Middle frontal gyrus (tissue), 1 donor: ENCODE results near the gene CEACAM16.

Experiments used
- DNase-seq: peaks from one replicate; pipeline ENCODE4 v3.0.0-alpha.2; 2015; ENCODE audit warnings: low spot score; ENCODE audit errors: extremely low spot score

CEACAM16 gene

GRCh38 chr19:44723952-44724319, 25.0 kb downstream of the CEACAM16 start:
- peak; percentile 15 for DNase-seq

GRCh38 chr19:44725251-44725650, 26.3 kb downstream of the CEACAM16 start:
- DNase-seq, result no peak

- DNase-seq, result no peak
These were observed 26.7 kb downstream of the CEACAM16 start for GRCh38 chr19:44725684-44726083.

GRCh38 chr19:44726465-44726864, 27.5 kb downstream of the CEACAM16 start:
- no peak for DNase-seq

- no peak for DNase-seq
These were observed 29.2 kb downstream of the CEACAM16 start for GRCh38 chr19:44728178-44728577.

DNA sequence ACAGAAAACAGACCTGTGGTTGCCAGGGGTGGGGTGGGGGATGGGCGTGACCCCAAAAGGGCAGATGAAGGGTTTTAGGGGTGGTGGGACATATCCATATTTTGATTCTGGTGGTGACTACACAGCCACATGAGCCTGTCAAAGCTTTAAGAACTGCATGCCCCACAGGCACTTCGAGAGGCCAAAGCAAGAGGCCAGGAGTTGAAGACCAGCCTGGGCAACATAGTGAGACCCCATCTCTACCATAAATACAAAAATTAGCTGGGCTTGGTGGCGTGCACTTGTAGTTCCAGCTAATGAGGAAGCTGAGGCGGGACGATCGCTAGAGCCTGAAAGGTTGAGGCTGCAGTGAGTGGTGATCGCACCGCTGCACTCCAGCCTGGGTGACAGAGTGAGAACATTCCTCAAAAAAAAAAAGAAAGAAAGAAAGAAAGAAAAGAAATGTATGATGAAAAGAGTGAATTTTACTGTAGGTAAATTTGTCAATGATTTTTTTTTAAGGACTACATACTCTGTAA, 30.6 kb downstream of the CEACAM16 start:
- no peak for DNase-seq

GRCh38 chr19:44731081-44731480, 32.1 kb downstream of the CEACAM16 start:
- DNase-seq, result no peak

DNA sequence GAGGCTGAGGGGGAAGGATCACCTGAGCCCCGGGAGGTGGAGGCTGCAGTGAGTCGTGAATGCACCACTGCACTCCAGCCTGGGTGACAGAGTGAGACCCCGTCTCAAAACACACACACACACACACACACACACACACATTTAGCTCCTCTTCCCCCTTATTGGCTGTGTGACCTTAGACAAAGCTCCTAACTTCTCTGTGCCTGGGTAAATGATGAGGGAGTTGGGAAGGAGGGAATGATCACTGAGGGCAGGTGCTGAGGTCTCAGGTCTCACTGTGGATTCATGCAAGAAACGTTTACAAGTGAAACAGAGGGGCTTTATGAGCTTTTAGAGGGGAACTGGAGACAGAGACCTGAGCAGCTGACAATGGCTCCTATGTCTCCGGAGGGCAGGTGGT, 32.7 kb downstream of the CEACAM16 start:
- no peak for DNase-seq

GRCh38 chr19:44732235-44733014, 33.5 kb downstream of the CEACAM16 start:
- no peak for DNase-seq

DNA sequence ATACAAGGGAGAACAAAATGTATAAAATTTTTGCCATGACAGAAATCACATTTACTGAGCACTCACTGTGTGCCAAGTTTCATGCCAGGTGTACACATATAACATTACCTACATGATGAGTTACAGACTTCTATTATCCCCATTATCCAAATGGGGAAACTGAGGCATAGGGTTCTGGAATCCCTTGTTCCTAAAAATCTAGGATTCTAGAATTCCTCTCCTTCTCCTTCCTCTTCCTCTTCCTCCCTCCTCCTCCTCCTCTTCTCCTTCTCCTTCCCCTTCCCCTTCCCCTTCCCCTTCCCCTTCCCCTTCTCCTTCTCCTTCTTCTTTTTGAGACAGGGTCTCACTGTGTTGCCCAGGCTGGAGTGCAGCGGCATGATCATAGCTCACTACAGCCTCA, 35.4 kb downstream of the CEACAM16 start:
- no peak for DNase-seq

GRCh38 chr19:44735011-44735410, 36.1 kb downstream of the CEACAM16 start:
- no peak for DNase-seq

GRCh38 chr19:44737238-44738071, 38.5 kb downstream of the CEACAM16 start:
- no peak for DNase-seq

GRCh38 chr19:44738136-44738535, 39.2 kb downstream of the CEACAM16 start:
- no peak for DNase-seq

DNA sequence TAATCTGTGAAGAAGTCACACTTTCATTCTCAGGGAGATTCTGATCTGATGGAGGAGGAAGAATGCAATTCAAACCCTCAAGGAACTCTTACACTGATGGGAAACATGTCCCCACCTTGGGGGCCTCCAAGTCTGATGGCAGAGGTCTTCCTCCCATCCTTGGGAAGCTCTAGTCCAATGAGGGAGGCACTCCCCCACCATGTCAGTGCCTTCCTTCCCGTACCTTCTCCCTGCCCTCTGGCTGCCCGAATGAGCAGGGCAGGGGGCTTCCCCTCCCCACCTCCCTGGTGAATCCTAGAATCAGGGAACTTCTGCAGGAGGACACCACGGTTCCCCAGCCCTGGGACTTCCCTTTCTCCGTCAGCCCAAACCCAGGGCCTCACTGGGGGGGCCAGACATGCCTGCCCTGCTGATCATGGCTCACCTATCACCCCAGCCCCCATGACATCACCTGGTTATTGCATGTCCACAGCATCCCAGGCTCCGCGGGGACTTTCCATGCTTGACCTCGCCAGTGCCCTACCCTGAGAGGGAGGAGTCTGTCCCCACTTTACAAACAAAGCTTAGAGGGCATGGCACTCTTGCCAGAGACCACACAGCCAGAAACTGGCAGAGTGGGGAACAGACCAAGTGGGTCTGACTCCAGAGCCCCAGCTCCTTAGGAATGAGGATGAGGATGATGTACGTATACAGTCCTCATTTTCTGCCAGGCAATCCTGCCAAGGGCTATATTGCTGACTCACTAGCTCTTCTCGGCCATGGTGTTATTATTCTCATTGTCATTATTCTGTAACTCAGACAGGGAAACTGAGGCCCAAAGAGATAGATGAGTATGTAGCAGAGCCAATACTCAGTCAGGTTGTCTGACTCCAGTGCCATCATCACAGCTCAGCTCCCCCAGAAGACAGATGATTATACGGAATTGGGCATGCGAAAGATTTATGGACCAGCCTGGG, 39.9 kb downstream of the CEACAM16 start:
- no peak for DNase-seq

- DNase-seq, result no peak
These were observed 41.4 kb downstream of the CEACAM16 start for GRCh38 chr19:44740351-44740824.

- no peak for DNase-seq
These were observed 42.3 kb downstream of the CEACAM16 start for GRCh38 chr19:44741258-44741731.

- DNase-seq, result peak; percentile 66
These were observed 42.9 kb downstream of the CEACAM16 start for GRCh38 chr19:44741841-44742329.

DNA sequence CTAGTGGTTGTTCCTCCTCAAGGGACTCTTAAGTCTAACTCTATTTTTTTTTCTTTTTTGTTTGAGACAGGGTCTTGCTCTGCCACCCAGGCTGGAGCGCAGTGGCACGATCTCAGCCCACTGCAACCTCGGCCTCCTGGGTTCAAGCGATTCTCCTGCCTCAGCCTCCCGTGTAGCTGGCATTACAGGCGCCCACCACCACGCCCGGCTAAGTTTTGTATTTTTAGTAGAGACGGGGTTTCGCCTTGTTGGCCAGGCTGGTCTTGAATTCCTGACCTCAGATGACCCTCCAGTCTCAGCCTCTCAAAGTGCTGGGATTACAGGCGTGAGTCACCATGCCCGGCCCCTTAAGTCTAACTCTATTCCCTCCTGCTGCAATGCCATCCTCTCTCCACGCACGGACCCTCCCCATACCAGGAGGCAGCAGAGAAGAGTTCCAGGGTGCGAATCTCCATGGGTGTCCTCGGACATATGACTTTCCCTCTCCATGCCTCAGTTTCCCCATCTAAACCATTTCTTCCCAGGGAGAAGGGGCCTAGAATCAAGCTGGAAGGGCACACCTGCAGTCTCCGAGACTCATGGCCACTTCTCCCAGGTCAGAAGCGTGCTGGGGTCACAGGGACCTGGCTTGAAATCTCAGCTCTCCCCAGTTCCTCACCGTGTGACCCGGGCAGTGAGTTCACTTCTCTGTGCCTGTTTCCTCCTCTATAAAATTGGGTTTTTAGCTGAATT, 43.5 kb downstream of the CEACAM16 start:
- no peak for DNase-seq

DNA sequence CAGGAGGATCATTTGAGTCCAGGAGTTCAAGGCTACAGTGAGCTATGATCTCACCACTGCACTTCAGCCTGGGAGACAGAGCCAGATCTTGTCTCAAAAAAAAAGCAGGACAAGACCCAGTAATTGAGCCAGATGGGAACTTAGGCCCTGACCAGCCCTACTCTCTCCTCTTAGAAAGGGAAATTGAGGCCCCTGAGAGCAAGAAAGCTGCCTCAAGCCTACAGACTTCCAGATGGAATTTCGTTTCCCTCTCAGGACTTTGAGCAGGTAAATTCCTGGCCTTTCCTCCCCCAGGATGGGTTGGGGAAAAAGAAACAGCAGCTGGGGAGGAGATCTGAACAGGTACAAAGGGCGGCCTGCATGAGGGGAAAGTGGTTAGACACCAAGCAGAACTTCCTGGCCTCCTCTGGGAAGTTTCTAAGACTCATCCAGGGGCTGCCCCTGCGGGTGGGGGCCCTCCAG, 46.0 kb downstream of the CEACAM16 start:
- no peak for DNase-seq

DNA sequence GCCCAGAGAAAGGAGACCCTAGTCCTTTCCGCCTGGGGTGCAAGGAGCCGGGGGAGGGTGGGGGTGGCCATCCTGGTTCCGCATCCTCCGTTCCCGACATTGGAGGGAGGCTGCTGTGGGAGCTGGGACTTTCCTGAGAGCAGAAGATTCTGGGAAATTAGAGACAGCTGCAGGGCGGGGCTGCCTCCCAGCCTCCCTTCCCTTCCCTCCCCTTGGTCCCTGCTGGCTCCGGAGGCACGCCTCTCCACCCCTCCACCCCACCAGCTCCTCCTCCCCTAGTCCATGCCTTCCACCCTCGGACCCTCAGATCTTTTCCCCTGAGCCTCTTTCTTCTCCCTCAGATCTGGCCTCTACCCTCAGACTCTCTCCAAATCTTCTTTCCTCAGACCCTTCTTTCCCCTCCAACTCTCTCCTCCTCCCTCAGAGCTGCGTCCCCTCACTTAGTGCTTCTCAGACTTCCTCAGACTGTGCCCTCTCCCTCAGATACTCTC, 46.4 kb downstream of the CEACAM16 start:
- DNase-seq, result no peak
